Right hindlimb (tissue), 1 donor: ENCODE measurements around the gene WBP2NL.

Source experiments
- DNase-seq: peaks from one replicate; pipeline ENCODE4 v3.0.0-alpha.2; 2018

Gene WBP2NL

DNA sequence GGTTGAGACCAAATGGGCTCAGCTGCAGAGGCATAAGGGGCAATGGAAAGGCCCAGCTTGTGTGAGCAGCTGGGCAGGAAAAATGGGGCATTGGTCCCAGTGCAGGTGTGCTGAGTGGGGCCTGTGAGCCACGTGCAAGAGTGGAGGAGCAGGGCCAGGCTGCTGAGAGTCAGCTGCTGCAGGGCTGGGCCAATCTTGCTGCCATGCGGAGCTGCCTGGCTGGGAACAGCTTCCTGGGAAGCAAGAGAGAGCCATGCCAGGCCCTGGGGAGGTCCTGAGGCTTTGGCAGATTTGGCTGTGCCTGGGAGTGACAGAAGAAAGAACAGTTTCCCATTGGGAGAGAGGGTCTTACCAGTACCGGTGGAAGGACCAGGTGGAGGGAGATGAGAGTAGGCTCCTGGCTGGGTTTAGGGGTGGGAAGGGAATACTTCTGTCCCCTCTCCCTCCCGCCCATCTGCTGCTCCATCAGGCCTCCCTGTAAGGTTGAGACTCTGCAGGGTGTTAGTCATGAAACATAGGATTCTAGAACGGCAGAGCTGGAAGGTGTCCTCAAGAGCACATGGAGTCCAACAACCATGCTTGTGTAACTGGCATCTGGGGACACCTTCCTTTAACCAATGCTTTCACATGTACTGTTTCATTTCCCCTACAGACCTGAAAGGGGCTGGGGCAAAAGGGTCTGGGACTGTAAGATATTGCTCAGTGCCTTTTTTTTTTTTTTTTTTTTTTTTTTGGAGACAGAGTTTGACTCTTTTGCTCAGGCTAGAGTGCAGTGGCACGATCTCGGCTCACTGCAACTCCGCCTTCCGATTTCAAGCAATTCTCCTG is 19.0 kb upstream of the WBP2NL start:
- DNase-seq, result no peak

DNA sequence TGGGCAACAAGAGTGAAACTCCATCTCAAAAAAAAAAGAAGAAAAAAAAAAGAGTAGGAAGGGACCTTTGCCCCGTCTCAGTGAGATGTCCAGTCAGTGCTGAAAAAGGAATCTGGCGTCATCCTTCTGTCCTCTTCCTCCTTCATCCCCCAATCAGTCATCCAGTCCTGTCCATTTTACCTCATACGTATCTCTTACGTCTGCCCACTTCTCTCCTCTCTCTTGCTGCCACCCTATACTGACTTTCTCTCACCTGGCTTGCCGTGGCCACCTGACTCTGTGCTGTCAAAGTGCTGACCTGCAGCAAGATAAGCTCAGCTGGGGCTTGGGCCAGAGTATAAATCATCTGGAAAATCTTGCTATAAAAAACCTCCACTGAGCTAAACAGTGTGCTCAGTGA is 15.7 kb upstream of the WBP2NL start:
- no peak for DNase-seq

DNA sequence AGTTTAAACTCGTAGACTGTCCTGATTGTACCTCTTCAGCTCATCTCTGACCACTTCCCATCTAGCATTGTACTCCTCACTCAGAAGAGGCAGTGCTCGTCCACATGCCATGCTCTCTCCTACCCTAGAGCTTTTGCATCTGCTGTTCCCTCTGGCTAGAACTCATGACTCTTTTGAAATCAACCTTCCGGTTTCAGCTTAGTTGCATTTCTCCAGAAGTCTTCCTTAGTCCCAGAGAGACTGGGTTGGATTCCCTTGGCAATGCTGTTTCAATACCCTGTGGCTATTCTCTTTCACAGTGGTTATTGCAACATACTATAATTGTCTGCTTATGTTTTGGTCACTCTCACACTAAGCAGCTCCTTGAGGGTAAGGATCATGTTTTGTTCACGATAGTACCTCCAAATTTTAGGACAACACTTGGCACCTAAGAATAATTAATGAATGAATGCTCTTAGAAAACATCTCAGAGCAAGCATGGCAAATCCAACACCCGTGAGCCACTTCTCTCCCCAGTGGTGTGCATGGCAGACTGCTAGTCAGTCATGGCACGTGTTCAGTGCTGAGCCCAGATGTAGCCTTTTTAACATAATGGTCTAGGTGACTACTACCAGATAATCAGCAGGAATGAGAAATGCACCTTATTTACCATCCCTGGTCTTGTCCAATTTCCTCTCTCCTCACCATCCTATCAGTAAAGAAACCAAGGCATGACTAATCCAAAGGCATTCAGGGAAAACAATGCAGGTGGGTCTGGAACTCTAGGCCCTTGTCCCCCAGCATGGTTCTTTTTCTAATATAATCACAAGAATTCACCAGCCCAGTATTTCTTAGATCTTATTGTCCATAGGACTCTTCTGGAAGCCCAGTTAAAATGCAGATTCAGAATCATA is 14.8 kb upstream of the WBP2NL start:
- no peak for DNase-seq

DNA sequence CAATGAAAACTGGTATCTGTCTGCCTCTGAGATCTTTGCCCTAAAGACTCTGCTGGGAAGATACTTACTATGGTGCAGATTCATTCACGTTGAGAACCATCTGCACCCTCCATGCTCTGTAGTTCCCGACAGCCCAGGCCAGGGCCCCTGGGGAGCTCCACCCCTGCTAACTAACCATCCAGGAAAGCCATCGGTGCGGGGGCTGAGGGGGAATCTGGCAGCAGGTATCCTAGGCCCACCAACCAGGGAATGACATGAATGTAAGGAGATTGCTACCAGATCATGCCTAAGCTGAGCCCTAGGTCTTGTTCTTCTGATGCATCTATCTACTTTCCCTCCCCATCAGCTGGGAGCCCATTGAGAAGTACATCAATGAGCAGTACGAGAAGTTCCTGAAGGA is 11.3 kb upstream of the WBP2NL start:
- DNase-seq, result no peak

DNA sequence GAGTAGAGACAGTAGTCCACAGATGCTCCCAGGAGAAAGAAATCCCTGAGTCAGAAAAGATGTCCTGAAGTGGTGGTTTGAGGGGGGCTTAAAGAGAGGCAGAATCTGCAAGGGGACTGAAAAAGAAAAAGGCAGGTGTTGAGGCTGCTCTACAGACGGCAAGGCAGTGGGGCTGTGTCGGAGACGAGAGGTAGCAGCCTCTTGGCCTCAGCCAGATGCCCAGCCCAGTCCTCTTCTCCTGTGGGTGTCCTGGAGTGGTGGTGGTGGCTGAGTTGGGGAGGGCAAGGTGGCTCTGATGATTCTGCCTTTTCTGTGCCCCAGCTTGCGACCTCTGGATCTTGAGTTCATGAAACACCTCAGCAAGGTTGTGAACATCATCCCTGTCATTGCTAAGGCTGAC is 9.3 kb upstream of the WBP2NL start:
- DNase-seq, result no peak

DNA sequence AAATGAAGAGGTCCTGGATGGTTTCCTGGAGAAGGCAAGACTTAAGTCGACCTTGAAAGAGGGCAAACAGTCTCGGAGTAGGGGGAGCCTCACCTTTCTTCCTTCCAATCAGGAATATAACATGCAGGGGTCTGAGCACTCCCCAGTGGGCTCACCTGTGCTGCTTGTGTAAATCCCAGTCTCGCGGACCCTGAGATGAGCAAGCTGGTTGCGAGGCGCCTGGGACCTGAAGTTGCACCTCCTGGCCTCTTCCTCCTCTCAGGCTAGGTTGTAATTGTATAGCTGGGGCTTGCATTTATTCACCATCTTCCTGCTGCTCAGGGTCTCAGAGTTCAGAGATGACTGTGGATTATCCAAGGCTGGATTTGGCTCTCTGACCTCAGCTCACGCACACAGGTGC is 7.5 kb upstream of the WBP2NL start:
- DNase-seq, result no peak

DNA sequence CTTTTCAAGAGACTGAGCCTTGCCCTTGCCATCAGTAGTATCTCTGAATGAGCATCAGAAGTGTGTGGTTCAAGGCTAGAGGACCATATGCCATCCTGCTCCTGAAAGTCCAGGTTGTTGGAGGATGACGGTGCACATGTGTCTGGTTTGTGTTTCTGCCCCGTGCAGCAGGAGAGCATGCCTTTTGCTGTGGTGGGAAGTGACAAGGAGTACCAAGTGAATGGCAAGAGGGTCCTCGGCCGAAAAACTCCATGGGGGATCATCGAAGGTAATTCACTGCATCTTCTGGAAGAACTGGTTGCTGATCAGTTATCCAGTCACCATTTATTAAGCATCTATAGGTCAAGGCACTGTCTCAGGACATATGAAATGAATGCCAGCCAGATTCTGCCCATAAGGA is 6.1 kb upstream of the WBP2NL start:
- DNase-seq, result no peak

DNA sequence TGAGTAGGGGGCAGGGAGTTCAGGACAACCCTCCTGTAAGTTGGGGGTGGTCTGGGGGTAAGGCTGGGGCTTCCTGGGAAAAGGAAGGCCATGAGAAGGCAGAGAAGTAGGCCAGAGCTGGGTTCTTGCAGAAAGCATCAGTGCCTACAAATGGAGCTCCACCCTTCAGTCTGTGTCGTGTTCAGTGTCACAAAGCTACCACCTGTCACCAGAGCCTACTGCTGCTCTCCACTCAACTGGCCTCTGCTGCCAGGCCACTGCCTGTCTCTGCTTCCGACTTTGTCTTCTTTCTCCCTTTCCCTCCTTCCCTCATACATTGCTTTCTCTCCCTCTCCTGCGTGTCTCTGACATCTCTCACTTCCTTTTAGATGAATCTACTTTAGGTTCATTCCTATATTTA is 3.4 kb upstream of the WBP2NL start:
- no peak for DNase-seq

DNA sequence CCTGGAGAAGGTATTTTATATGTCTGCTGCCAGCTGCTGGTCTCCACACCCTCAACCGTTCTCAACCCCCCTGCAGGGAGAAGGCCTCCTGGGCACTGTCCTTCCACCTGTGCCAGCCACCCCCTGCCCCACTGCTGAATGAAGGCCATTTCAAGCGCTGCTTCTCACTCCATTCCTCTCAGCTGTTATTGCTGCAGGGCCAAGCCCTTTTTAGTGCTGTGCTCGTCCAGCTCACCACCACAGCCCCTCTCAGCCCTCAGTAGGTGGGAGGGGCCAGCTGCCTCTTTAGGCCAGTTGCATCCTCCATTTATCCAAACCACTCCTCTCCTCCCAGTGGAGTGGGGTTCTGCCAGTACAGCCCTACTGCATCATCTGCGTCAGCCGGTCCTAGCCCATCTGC is 1.8 kb upstream of the WBP2NL start:
- DNase-seq, result no peak

DNA sequence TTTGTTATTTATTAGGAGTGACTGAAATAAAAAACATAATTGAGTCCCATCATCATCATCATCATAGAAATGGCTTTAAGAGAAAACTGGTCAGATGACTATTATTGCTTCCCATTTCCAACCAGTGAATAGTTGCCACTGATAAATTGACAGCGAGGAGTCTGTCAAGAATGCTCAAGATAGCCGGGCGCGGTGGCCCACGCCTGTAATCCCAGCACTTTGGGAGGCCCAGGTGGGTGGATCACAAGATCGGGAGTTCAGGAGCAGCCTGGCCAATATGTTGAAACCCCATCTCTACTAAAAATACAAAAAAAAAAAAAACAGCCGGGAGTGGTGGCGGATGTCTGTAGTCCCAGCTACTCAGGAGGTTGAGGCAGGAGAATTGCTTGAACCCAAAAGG is 1.9 kb downstream of the WBP2NL start:
- DNase-seq, result no peak

DNA sequence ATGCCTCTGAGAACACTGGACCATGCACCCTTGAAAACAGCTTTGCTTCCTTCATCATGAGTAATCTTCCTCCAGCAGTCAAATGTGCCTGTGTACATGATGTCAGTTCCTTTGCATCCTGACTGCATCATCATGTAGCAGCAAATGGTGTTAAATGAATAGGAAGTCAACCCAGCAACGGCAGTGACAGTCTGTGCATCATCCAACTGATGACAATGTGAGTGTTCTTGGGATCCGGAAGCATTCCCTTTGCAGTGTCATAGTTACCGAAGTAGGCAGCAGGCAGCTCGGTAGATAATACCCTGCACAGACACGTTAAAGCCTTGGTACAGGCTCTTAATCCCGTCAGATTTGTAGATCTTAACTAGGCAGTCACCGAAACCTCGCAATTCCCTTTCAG is 2.5 kb downstream of the WBP2NL start:
- DNase-seq, result no peak

DNA sequence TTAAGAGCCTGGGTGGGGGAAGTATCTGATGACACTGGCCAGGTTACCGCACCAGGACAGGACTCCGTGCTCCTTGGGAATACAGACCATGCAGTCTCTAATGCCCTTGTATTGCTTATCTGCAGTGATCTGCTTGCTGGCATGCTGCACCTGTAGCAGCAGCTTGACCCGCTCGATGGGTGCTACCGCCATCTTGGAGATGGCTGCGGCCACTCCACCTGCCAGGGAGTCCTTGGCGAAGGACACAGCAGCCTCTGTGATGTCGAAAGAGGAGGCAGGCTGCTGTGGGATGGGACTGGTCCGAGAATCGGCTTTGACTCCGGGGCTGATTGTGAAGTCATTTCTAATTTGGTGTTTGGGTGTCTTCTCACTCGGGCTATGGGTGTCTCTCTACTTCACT is 3.1 kb downstream of the WBP2NL start:
- no peak for DNase-seq

DNA sequence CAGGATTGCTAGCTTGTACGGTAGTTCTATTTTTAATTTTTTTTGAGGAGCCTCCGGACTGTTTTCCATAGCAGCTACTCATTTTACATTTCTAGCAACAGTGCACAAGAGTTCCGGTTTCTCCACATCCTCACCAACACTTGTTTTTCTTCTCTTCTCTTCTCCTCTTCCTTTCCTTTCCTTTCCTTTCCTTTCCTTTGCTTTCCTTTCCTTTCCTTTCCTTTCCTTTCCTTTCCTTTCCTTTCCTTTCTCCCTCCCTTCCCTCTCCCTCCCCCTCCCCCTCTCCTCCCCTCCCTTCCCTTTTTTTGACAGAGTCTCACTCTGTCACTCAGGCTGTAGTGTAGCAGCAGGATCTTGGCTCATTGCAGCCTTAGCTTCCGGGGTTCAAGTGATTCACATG is 9.3 kb downstream of the WBP2NL start:
- DNase-seq, result no peak

DNA sequence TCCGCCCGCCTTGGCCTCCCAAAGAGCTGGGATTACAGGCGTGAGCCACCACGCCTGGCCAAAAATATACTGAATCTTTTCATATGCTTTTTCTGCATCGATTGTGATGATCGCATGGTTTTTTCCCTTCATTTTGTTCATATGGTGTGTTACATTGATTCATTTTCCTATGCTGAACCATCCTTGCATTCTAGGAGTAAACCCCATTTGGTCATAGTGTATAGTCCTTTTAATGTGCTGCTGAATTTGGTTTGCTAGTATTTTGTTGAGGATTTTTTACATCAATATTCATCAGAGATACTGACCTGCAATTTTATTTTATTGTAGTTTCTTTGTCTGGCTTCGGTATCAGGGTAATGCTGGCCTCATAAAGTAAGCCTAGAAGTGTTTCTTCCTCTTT is 12.2 kb downstream of the WBP2NL start:
- DNase-seq, result no peak

DNA sequence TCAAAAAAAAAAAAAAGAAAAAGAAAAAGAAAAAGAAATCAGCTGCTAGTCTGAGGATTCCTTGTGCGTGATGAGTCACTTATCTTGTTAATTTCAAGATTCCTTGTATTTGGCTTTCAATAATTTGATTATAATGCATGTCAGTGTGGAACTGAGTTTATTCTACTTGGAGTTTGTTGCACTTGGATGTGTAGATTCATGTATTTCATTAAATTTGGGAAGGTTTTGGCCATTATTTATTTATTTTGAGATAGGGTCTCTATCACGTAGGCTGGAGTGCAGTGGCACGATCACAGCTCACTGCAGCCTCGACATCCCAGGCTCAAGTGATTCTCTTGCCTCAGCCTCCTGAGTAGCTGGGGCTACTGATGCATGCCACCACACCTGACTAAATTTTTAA is 14.8 kb downstream of the WBP2NL start:
- DNase-seq, result no peak

DNA sequence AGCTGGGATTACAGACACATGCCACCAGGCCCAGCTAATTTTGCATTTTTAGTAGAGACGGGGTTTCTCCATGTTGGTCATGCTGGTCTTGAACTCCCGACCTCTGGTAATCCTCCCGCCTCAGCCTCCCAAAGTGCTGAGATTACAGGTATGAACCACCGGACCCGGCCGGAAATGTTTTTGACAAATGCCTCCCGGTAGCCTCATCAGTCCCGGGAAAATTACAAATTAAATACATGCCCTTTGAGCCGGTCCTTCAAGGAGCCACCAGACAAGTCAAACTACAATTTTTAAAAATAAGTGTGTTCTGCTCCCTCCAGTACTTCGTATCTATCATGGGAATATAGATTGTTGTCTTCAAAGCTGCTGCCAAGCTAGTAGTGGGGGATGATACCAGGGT is 17.5 kb downstream of the WBP2NL start:
- DNase-seq, result no peak

DNA sequence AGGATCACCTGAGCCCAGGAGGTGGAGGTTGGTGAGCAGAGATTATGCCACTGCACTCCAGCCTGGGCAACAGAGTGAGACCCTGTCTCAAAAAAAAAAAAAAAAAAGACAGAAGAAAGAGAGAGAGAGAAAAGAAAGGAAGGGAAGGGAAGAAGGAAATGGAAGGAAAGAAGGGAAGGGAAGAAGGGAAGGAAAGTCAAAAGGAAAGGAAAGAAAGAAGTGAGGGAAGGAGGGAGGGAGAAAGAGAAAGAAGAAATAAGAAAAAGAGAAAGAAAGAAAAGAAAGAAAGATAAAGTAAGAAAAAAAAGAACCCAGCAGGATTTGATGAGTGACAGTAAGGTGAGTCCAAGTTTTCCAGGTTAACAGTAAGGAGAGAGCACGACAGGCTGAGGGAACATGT is 19.6 kb downstream of the WBP2NL start:
- DNase-seq, result no peak

DNA sequence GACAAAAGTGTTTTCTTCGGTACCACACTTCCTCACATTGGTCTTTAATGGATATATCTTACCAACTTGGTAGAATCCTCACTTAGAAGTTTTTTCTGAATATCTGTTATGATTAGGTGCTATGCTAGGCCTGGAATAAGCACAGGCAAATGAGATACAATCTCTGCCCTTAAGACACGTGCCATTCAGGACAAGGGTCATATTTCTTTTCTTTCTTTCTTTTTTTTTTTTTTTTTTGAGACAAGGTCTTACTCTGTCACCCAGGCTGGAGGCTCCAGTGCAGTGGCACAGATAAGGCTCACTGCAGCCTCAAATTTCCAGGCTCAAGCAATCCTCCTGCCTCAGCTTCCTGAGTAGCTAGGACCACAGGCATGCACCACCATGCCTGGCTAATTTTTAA is 23.0 kb downstream of the WBP2NL start:
- DNase-seq, result no peak

DNA sequence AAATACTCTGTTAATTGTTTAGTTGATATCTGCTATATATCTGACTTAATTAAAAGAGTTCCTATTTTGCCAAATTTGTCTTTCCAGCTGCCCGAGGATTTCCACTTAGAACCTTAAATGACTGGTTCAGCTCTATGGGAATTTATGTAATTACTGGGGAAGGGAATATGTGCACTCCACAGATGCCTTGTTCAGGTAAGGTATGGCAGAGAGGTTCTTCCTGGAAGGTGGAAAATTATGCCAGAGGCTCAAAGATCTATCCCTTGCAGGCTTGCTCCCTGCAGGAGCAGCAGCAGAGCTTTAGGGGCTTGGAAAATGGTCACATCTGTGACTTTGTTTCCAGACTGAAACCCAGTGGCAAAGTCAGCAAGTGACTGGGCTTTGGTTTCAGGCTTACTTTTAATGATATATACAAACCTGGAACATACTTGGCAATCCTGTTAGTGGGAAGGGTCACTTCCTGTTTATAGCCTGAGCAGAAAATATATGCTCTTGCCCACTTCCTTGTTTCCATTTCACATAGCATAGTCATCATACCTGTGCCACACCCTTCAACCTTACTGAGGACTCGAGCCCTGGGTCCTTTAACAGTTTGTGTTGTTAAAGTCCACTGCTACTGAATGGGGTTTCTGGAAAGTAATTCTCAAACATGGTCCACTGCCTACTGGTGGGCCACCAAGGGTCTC is 23.7 kb downstream of the WBP2NL start:
- DNase-seq, result no peak

DNA sequence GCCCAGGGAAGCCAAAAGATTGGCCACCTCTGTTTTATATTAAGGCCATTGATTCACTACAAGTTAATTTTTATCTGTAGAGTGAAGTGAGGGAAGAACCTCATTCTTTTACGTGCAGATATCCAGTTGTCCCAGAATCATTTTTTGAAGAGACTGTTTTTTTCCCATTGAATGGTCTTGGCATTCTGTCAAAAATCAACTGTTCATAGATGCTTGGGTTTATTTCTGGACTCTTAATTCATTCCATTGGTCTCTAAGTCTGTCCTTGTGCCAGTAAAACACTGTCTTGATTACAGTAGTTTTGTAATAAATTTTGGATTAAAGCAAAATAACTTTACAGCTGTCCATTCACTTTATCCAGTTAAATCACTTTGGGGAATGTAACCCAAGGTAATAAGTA is 26.8 kb downstream of the WBP2NL start:
- no peak for DNase-seq

DNA sequence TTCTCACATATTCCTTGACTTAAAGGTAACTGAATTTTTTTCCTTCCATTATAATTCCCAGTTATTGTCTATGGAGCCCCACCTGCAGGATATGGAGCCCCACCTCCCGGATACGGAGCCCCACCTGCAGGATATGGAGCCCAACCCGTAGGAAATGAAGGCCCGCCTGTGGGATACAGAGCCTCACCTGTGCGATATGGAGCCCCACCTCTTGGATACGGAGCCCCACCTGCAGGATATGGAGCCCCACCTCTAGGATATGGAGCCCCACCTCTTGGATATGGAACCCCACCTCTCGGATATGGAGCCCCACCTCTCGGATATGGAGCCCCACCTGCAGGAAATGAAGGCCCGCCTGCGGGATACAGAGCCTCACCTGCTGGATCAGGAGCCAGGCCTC is 28.1 kb downstream of the WBP2NL start:
- DNase-seq, result no peak

DNA sequence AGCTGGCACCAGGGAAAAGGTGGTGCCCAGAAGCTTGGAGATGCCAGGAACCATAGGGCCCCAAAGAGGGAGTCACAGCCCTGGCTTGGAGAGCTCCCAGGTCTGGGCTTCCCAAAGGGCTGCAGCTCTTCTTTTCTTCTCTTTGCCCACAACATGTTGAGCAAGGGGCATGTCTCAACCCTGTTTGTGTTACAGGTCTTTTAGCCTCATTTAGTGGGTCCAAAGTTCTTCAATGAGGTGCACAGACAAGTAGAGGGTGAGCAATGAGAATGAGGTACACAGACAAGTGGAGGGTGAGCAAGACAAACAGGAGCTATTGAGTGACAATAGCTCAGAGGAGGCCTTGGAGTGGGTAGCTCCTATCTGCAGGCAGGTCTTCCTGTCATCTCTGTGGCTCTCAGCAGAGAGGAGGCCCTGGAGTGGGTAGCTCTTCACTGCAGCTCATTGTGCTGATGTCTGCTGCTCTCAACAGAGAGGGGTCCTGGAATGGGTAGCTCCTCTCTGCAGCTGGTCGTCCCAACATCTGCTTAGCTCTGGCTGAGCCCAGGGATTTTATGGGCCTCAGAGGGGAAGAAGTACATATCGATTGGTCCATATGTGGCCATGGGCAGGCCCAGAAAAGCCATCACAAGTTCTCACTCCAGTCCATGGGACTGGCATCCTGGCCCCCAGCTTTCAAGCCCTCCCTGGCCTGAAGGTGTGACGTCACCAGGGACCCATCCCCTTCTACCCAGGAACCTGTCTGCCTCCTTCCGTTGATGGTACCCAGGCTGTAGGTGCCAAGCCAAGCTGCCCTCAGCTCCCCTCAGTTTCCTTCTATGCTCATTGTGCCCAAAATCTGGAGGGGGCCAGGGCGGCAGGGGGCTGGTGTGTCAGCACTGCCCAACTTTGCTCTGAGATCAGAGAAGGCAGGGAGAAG is 34.9 kb downstream of the WBP2NL start:
- DNase-seq, result no peak

DNA sequence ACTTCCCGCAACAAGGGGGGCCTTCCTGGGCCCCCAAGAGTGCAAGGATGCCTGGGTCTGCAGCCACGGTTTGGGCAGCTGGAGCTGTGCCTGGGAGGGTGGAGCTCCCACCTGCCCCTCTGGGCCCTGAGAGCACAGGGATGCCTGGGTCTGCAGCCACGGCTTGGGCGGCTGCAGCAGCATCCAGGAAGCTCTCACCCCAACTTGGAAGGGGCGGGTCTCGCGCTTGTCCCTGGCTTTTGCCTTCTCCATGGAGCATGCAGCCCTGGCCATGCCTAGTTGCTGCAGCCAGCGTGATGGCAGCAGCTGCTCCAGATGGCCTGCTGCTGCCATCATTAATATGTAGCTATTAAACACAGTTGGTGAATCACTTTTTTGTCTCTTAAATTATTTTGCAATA is 36.7 kb downstream of the WBP2NL start:
- DNase-seq, result no peak
